Uterus (tissue), 4 donors: ENCODE data around the gene SPATA18. TPM values are rescaled to one million over a fixed set of nuclear protein-coding genes. Genes with fewer than 3 reads are reported as not detected.

Experiments used
- DNase-seq, 2 donors: peaks; one replicate each; pipeline ENCODE4 v3.0.0-alpha.2; 2019 to 2020
- H3K27ac ChIP-seq, 2 donors: fragments of 200-600 bp; sonication (generic); 1 replicate in 1 of 2; 2 replicates in 1 of 2; pipeline ENCODE4 v1.5.1; 2016 to 2018
- H3K27me3 ChIP-seq, 2 donors: fragments of 200-600 bp; sonication (generic); one replicate each; pipeline ENCODE4 v1.5.1; 2018 to 2019; ENCODE audit warnings: control low read depth in 1 of 2
- H3K36me3 ChIP-seq, 2 donors: fragments of 200-600 bp; sonication (generic); one replicate each; pipeline ENCODE4 v1.5.1; 2019; ENCODE audit warnings: control low read depth in 1 of 2
- H3K4me1 ChIP-seq, 2 donors: fragments of 200-600 bp; sonication (generic); one replicate each; pipeline ENCODE4 v1.5.1; 2018 to 2019; ENCODE audit warnings: control low read depth in 1 of 2
- H3K4me3 ChIP-seq, 2 donors: fragments of 200-600 bp; sonication (generic); 1 replicate in 1 of 2; 2 replicates in 1 of 2; pipeline ENCODE4 v1.5.1; 2018 to 2019; ENCODE audit warnings: mild to moderate bottlenecking in 1 of 2
- H3K9me3 ChIP-seq, 2 donors: fragments of 200-600 bp; sonication (generic); one replicate each; pipeline ENCODE4 v1.5.1; 2019; ENCODE audit warnings: control low read depth in 1 of 2
- CTCF ChIP-seq, 4 experiments: fragments of 200-600 bp in 2 of 4; fragments of 450-650 bp in 2 of 4; sonication (generic) in 2 of 4; IDR thresholded peaks; one replicate each; pipeline ENCODE4 v1.5.1; 2016 to 2019; ENCODE audit warnings: antibody characterized with exemption in 4 of 4, mild to moderate bottlenecking in 2 of 4, moderate library complexity in 1 of 4
- POLR2A ChIP-seq, 2 donors: fragments of 450-650 bp; IDR thresholded peaks; one replicate each; pipeline ENCODE4 v1.6.1; 2016; ENCODE audit warnings: antibody characterized with exemption in 2 of 2, mild to moderate bottlenecking in 1 of 2, moderate library complexity in 1 of 2
- intact Hi-C: fragments of 100-400 bp; cut with DNase I; formaldehyde crosslinking; loops from one replicate; pipeline ENCODE4 v1.15.1; 2023; ENCODE audit warnings: low total_unique reads
- total RNA-seq, 4 donors: library from RNA; depleted of rRNA in 3 of 4; stranded (reverse); fragments of >200 nt in 3 of 4; gene quantifications; one replicate each; pipeline versions ENCODE4 v1.1.0 to v1.2.4, GENCODE V29; 2014 to 2023
- donor health status: DM: yes; HTN: yes; CAD: no.

Gene SPATA18
- total RNA-seq, 4 donors from 2014 or later = under 0.01 to 12.2 (median 4.2) TPM

GRCh38 chr4:52106191-52106590, 55.1 kb downstream of the SPATA18 start:
- H3K27me3 ChIP-seq = no peaks in the 10 kb centered on the region
- H3K4me3 ChIP-seq = no peak overlapping the region
- H3K27ac ChIP-seq = no peak overlapping the region
- no peak for DNase-seq
- intact Hi-C loops = no loop called here
- TF ChIP-seq CTCF (IDR thresholded peaks at IDR 0.05) (no peak), POLR2A (IDR thresholded peaks at IDR 0.05) (no peak)
- no peaks in the 10 kb centered on the region for H3K4me1 ChIP-seq
- no peaks in the 10 kb centered on the region for H3K36me3 ChIP-seq
- H3K9me3 ChIP-seq = no peaks in the 10 kb centered on the region

GRCh38 chr4:52106660-52107059, 55.6 kb downstream of the SPATA18 start:
- H3K4me1 ChIP-seq = no peaks in the 10 kb centered on the region
- H3K9me3 ChIP-seq = no peaks in the 10 kb centered on the region
- no peaks in the 10 kb centered on the region for H3K27me3 ChIP-seq
- no peaks in the 10 kb centered on the region for H3K36me3 ChIP-seq
- TF ChIP-seq POLR2A (IDR thresholded peaks at IDR 0.05) (no peak), CTCF (IDR thresholded peaks at IDR 0.05) (no peak)
- H3K4me3 ChIP-seq = no peak overlapping the region
- intact Hi-C loops = no loop called here
- no peak overlapping the region for H3K27ac ChIP-seq
- DNase-seq = no peak

GRCh38 chr4:52107336-52107735, 56.2 kb downstream of the SPATA18 start:
- no peaks in the 10 kb centered on the region for H3K9me3 ChIP-seq
- DNase-seq = no peak
- H3K27ac ChIP-seq = no peak overlapping the region
- no peaks in the 10 kb centered on the region for H3K4me1 ChIP-seq
- no peaks in the 10 kb centered on the region for H3K36me3 ChIP-seq
- intact Hi-C loops = no loop called here
- TF ChIP-seq POLR2A (IDR thresholded peaks at IDR 0.05) = no peak
- no peak for TF ChIP-seq CTCF (IDR thresholded peaks at IDR 0.05)
- H3K27me3 ChIP-seq = no peaks in the 10 kb centered on the region
- H3K4me3 ChIP-seq = no peak overlapping the region

- Histone ChIP-seq H3K27ac (no peak overlapping the region), H3K4me1 (no peaks in the 10 kb centered on the region), H3K4me3 (no peak overlapping the region), H3K27me3 (no peaks in the 10 kb centered on the region), H3K9me3 (no peaks in the 10 kb centered on the region), H3K36me3 (no peaks in the 10 kb centered on the region)
- intact Hi-C loops = no loop called here
- no peak for DNase-seq
- TF ChIP-seq CTCF (IDR thresholded peaks at IDR 0.05) (no peak), POLR2A (IDR thresholded peaks at IDR 0.05) (no peak)
These were observed 56.6 kb downstream of the SPATA18 start for GRCh38 chr4:52107745-52108144.

- Histone ChIP-seq H3K9me3 (no peaks in the 10 kb centered on the region), H3K36me3 (no peaks in the 10 kb centered on the region), H3K27me3 (no peaks in the 10 kb centered on the region), H3K4me3 (no peak overlapping the region), H3K4me1 (no peaks in the 10 kb centered on the region), H3K27ac (no peak overlapping the region)
- DNase-seq = no peak
- TF ChIP-seq CTCF (IDR thresholded peaks at IDR 0.05) (no peak), POLR2A (IDR thresholded peaks at IDR 0.05) (no peak)
- intact Hi-C loops = no loop called here
These were observed 59.1 kb downstream of the SPATA18 start for GRCh38 chr4:52110171-52110570.
